Fibroblast of gingiva (primary cell): Measurements from ENCODE around the gene SMARCD1.
A peak's percentile ranks its signal among the peaks of the same experiment; 100 is the strongest.

Experiments
- DNase-seq: peaks from one replicate; pipeline ENCODE4 v3.0.0-alpha.2; 2011; ENCODE audit warnings: low read depth

The SMARCD1 gene

GRCh38 chr12:50057000-50057841, 27.9 kb upstream of the SMARCD1 start, which contains the start of gene ASIC1:
Gene ASIC1 (plus strand): TSS chr12:50057596. CDS start chr12:50058767, 1,171 bp downstream.
- peak; percentile 67 for DNase-seq

DNA sequence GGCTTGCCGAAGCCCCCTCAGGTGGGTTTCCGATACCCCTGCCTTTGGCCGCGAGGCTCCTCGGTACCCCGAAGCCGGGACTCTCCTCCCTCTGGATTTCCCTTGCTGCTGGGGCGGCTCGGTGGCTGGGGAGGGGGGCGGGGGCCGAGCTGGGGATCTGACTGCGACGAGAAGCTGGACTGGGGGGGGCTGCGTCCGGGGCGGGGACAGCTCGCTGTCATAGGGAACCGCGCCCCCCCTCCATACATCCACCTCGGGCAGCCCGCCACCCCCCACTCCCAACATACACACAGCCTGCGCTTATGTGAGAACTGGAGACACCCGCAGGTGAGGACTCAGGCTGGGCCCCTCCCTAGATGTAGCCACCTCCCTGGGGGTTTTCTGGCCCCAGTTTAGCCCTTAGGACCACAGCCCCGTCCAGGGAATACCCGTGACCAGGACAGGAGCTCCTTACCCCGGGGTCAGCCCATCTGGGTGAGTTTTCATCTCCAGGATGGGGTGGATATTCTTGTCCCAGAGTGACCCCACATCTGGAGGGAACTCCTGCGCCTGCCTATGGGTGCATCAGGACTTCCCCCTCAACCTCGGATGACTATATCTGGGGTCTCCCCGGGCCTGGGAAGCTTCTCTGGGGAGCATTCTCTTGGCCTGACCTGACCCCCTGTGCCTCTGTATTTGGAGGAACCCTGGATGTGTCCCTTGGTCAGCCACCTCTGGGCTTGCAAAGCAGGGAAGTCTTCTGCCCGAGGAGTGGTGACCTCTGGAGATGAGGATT, 27.1 kb upstream of the SMARCD1 start:
- no peak for DNase-seq

GRCh38 chr12:50058743-50059312, 26.3 kb upstream of the SMARCD1 start:
- no peak for DNase-seq

DNA sequence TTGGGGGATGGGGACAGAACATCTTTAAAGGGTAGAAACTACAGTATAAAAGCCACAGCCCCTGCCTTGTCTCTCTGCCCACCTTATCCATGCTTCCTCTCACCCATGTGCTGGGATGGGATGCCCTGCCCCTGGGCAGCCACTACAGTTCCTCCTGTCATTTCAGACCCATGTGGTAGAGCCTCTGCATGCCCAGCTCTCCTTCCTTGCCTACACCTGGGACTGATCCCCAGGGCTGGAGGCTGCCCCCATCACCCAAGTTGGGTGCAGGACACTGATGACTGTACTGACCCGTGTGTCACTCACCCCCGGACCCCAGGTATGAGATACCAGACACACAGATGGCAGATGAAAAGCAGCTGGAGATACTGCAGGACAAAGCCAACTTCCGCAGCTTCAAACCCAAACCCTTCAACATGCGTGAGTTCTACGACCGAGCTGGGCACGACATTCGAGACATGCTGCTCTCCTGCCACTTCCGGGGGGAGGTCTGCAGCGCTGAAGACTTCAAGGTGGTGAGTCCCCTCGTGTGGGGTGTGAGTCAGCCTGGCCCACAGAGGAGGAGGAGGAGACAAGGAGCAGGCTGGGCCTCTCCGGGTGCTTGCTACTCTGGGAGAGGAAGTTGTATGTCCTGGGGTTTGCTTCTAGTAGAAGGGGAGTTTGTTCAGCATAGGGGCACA, 25.6 kb upstream of the SMARCD1 start:
- no peak for DNase-seq

DNA sequence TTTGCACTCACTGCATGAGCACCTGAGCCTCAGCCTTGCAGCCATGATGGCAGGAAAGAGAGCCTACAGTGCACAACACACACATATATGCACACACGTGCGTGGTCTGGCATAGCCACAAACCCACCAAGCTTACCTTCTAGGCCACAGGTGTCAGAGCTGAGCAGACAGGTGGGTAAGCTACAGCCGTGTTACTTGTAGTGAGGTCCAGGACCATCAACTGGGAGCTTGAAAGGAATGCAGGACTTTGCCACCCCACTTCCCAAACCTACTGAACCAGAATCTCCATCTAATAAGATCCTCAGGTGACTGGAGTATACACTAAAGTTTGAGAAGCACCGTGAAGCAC, 25.0 kb upstream of the SMARCD1 start:
- DNase-seq = no peak

- peak; percentile 28 for DNase-seq
Measured at GRCh38 chr12:50061171-50061570, 24.0 kb upstream of the SMARCD1 start.

GRCh38 chr12:50061946-50062686, 23.0 kb upstream of the SMARCD1 start:
- DNase-seq = no peak

DNA sequence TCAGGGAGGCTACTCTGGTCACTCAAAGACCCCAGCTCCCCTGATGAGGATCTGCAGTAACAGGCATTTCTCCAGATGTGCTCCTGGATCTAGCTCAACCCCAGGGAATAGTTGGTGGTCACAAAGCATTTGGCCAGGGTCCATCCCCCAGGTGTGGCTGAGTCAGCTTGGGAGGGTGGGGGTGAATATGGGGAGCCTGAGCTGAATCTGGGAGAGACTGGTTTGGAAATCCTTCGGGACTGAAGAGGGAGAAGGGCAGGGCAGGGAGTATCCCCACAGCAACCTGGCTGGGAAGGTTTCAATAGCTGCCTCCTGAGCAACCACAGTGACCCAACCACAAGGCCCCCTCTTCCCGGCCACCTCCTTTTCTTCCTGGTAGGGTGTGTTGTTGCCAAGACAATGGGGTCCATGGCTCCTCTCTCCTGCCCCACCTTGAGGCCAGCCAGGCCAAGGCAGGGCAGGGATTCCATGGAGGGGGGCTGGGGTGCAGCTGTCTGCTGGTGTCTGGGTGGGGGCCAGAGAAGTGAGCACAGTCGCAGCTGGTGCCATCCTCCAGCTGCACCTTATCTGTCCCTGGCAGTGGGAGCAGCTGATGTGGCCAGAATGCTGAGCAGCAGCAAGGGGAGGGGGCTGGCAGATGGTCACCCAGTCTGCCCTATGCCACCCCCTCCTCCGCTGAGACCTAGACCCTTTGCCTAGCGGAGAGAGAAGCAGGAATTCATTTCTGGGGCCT, 22.2 kb upstream of the SMARCD1 start:
- DNase-seq = no peak

GRCh38 chr12:50065726-50066310, 19.3 kb upstream of the SMARCD1 start:
- no peak for DNase-seq

DNA sequence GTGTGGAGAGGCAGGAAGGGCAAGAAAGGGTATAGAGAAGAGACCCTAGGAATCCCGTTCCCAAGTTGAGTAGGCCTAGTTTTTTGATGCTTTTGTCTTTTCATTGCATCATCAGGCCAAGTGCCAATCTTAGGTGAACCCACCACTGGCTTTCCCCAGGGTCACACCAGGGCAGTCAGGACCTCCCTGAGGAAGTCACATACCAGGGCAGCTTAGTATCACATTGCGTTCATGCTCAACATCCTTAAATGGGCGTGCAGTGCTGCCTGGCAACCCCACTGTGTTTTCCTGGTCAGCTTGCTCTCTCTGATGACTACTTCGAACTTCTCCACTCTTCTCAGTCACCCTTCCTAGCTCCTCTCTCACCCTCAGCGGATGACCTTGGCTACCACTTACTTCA, 18.7 kb upstream of the SMARCD1 start:
- DNase-seq = peak; percentile 76

- no peak for DNase-seq
Measured at GRCh38 chr12:50069069-50069468, 16.1 kb upstream of the SMARCD1 start.

- DNase-seq = no peak
Measured at GRCh38 chr12:50069539-50069938, 15.6 kb upstream of the SMARCD1 start.

GRCh38 chr12:50070314-50071060, 14.7 kb upstream of the SMARCD1 start:
- DNase-seq = peak; percentile 78

GRCh38 chr12:50072198-50072907, 12.8 kb upstream of the SMARCD1 start:
- no peak for DNase-seq

DNA sequence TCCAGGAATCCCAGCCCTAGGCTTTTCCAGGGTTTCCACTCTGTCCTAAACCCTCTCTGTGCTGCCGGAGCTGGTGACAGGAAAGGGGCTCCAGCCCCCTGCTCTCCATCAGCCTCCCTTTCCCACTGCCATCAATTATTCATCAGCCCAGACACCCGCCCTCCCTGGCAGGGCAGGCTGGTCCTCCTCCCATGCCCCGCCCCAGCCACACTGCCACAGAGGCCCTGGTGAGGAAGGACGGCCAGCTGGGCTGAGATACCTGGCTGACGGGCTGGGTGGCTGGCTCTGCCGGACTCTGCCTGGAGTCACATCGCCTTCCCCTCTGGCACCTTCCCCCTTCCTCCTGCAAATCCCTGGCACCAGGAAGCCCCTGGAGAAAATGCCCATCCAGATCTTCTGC, 11.9 kb upstream of the SMARCD1 start:
- no peak for DNase-seq

DNA sequence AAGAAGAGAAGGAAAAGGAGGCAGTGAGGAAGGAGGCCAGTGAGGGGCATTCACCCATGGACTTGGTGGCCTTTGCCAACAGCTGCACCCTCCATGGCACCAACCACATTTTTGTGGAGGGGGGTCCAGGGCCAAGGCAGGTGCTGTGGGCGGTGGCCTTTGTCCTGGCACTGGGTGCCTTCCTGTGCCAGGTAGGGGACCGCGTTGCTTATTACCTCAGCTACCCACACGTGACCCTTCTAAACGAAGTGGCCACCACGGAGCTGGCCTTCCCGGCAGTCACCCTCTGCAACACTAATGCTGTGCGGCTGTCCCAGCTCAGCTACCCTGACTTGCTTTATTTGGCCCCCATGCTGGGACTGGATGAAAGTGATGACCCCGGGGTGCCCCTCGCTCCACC, 11.4 kb upstream of the SMARCD1 start:
- DNase-seq = no peak

DNA sequence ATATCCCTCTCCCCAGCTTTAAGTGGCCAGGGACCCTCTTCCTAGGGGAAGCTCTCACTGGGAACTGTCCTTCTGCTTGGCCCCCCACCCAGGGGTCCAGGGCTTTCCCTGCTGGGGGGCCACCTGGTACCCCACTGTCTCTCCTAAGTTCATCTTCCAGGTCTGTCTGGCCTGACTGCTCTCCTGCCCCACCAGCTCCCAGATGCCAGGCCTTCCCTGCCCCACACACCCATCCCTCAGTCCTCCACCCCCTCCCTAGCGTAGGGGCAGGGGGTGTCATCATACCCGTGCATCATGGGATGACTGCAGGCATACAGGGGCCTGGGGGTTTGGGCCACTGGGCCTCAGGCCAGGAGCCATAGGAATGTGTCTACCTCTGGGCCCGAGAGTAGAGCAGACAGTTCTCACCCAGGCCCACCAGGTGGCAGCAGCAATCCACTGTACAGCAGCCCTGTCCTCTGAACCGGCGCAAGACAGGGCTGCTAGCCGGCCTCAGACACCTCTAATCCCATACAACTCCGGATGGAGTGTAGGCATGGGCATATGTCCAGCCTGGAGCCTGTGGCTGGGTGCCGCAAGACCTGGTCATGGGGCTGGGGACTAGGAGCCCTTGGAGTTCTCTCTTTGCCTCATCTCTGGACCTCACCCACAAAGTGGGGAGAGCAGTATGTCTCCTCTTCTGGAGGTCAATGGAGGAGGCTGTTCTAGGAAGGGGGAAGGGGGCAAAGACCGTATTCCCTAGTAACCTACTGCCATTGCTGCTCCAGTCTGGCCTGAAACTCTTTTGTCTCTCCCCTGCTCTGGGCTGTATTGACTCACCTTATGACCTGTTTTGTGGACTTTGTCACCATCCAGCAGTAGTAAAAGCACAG, 10.0 kb upstream of the SMARCD1 start:
- DNase-seq = peak; percentile 74

DNA sequence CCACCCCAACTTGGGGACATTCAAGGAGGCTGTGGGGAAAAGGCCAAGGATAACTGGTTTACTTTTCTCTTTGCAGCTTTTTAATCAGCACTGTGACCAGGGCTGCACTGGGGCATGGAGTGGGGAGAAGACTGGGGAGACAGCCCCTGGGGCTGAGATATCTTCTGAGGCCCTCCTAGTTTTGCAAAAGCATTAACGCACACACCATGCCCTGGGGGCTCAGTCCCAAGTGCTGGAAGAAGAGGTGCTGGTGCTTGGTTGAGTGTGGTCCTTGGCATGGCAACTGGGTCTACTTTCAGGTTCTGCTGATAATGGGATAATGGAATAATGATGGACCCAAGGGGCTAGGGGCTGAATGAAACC, 9.4 kb upstream of the SMARCD1 start:
- DNase-seq = no peak
